Fibroblast of mammary gland (primary cell): ENCODE measurements around the gene GTPBP8.

Experiments used
- DNase-seq: peaks from one replicate; pipeline ENCODE4 v3.0.0-alpha.2; 2010; ENCODE audit warnings: low read depth
- H3K4me3 ChIP-seq: 2 replicates; pipeline ENCODE4 v1.5.1; 2011; ENCODE audit warnings: low read depth, mild to moderate bottlenecking, low read length, moderate library complexity; ENCODE audit not compliant: control insufficient read depth
- TF ChIP-seq, protein P1 (sequence below): conservative IDR thresholded peaks from 2 replicates; pipeline ENCODE4 v1.5.1; 2011; ENCODE audit warnings: low read depth, low read length, inconsistent platforms; ENCODE audit not compliant: control insufficient read depth, insufficient read depth

Gene GTPBP8

DNA sequence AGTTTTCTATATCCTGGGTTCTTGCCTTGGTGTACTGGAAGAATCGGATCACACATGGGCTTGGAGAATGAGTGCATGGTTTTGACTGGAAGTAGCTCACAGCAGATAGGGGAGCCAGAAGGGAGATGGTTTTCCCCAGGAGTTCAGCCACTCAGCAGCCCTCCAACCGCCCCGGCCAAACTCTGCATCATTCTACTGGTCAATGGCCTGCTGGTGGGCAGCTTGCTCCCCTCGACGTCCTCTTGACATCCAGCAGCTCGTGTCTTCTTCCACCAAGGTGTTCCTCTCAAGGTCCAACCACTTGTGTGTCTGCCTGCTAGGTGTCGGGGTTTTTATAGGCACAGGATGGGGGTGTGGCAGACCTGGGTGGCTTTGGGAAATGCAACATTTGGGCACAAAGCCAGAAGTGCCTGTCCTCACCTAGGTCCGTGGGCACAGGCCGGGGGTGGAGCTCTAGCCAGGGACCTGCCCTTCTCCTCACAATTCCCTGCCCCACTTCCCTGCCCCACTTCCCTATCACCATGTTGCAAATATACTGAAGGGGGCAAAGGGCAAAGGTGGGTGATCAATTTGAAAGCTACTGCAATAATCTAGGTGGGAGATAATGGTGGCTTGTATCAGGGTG lies 3.0 kb upstream of the GTPBP8 start:
- no peak overlapping the region for H3K4me3 ChIP-seq
- TF ChIP-seq, protein P1, sequence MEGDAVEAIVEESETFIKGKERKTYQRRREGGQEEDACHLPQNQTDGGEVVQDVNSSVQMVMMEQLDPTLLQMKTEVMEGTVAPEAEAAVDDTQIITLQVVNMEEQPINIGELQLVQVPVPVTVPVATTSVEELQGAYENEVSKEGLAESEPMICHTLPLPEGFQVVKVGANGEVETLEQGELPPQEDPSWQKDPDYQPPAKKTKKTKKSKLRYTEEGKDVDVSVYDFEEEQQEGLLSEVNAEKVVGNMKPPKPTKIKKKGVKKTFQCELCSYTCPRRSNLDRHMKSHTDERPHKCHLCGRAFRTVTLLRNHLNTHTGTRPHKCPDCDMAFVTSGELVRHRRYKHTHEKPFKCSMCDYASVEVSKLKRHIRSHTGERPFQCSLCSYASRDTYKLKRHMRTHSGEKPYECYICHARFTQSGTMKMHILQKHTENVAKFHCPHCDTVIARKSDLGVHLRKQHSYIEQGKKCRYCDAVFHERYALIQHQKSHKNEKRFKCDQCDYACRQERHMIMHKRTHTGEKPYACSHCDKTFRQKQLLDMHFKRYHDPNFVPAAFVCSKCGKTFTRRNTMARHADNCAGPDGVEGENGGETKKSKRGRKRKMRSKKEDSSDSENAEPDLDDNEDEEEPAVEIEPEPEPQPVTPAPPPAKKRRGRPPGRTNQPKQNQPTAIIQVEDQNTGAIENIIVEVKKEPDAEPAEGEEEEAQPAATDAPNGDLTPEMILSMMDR = no peak
- no peak for DNase-seq

GRCh38 chr3:112995800-112996199 lies 5.0 kb downstream of the GTPBP8 start:
- DNase-seq = no peak
- TF ChIP-seq, protein P1 = no peak
- H3K4me3 ChIP-seq = no peak overlapping the region

GRCh38 chr3:113000691-113001090 lies 9.9 kb downstream of the GTPBP8 start:
- no peak for DNase-seq
- TF ChIP-seq, protein P1 = no peak
- H3K4me3 ChIP-seq = no peak overlapping the region

- DNase-seq = no peak
- TF ChIP-seq, protein P1 = no peak
- H3K4me3 ChIP-seq = no peak overlapping the region
These were observed 11.3 kb downstream of the GTPBP8 start for GRCh38 chr3:113002037-113002436.

DNA sequence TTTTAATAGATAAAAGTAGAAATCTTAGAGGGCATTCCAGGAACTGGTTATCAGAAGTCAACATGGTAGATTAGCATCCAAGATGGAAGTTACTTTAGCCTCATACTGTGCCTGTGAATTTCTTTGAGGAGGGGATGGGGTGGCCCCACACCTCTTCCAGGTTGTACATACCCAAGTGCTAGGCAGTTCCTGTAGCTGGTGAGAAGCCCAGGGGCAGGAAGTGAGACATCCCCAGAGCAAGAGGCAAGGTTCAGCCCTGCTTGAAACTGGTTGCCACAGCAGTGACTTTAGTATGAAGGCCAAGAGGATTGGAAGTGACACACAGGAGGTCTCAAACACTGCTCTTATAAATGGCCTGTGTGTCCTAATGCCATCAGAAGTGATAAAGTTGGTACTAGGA lies 11.9 kb downstream of the GTPBP8 start:
- H3K4me3 ChIP-seq = no peak overlapping the region
- DNase-seq = no peak
- TF ChIP-seq, protein P1 = no peak

- DNase-seq = no peak
- no peak overlapping the region for H3K4me3 ChIP-seq
- TF ChIP-seq, protein P1 = no peak
These were observed 14.8 kb downstream of the GTPBP8 start for GRCh38 chr3:113005611-113006010.
